ENCODE results near the gene DIS3L.
A peak's percentile ranks its signal among the peaks of the same experiment; 100 is the strongest.
"Not testable (repeated sequence)": the region's sequence is repeated elsewhere in the genome, so short reads cannot be mapped to it uniquely, and the experiment has no call there.

DIS3L gene

DNA sequence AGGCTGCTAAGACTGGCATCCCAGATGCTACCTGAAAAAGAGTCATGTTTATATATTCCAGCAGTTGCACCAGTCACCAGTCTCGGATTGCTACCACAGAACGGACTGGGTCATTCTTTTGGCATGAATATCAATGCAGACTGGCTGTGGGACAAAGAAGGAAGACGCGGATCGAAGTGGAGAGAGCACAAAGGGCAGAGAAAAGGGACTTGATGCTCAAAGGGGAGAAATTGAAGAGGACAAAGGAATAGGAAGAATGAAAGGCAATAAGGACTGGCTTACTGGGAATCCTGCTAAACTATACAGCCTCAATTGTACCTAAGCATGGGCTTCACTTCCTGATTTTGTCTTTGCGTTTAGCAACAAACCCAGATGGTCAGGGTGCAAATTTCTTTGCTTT, 15.3 kb upstream of the DIS3L start:
- no peak for DNase-seq

DNA sequence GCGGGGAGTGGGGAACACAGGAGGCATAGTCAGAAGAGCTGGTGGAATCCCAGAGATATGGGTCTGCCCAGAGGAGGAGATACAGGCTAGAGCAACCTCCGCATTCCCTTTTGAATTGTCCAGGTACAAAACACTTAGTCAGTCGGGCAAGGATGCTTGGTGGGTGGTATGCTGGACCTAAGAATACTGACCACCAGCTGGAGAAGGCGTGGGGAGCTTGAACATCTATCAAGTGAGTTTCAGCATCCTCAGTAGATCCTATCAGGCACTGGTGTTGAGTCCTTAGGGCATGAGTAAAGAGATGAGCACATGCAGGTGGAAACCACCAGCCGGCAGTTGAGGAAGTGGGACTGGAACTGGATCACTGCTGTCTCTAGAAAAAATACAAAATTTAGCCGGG, 14.7 kb upstream of the DIS3L start:
- DNase-seq, result no peak

DNA sequence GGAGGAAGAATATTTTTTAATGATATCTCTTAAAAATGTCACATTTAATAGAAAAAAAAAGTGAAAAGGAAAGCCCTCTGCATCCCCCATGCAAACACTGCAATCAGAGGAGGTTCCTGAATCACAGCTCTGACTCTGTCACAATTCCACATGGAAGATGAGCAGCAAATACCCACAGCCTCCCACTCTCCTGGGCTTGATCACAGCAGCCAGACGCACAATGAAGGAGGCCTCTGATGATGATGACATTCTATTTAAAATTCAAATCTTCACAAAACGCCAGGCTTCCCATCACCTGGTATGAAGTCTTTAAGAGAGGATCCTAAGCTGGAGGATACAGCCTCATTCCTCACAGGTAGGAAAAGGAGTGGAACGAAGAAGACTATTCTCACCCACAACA, 9.1 kb upstream of the DIS3L start:
- DNase-seq, result no peak

DNA sequence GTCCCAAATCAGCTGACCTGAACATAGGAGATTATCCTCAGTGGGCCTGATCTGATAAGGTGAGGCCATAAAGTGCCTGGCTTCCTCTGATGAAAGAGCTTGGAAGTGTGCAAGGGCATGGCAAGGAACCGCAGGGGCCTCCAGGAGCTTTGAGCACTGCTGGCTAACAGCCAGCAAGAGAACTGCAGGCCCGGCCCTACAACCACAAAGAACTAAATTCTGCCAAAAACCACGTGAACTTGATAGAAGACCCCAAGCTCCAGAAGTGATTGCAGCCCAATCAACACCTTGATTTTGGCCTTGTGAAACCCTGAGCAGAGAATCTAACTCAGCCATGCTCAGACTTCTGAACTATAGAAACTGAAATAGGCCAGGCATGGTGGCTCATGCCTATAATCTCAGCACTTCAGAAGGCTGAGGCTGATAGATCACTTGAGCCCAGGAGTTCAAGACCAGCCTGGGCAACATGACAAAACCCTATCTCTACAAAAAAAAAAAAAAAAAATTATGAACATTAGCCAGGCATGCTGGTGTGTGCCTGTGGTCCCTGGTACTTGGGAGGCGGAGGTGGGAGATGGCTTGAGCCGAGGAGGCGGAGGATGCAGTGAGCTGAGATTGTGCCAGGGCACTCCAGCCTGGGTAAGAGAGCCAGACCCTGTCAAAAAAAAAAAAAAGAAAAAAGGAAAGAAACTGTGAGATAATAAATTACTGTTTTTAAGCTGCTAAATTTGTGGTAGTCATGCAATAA, 7.7 kb upstream of the DIS3L start:
- no peak for DNase-seq

DNA sequence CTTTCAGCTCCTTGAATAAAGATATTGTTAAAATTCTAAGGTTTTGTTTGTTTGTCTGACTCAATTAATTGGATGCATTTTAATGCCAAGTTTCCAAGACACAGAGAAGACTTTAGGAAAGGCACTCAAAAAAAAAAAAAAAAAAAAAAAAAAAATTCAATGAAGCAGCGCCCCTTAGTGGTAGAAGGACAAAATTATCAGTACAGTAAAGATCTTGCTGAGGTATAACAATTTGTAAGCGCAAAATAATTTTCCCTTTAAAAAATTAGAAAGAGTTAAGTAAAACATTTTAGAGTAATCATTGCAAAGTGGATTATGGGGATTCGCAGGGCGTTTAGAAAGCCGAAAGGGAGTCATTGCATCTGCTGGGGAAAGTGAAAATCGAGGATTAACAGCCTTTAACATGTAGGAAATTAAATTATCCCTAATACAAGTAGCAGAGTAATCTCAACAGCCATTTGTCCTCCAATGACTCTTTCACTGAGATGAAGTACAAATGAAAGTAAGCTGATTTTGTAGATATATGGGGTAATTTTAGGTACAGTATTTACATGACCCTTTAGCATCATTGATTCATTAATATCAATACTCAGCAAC, 5.8 kb upstream of the DIS3L start:
- no peak for DNase-seq

DNA sequence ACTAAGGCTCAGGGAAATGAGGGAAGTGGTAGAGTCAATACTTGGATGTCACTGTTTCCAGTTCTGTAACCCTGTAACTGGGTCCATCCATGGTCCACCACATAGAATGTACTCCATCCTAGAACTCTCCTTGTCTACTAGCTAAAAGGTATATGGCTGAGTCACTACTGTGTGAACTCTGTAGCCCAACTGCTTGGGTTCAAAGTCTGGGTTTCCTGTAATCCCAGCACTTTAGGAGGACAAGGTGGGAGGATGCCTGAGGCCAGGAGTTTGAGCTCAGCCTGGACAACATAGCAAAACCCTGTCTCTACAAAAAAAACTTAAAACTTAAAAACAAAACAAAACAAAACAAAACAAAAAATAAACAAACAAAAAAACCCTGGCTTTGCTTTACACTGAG, 5.3 kb upstream of the DIS3L start:
- no peak for DNase-seq

DNA sequence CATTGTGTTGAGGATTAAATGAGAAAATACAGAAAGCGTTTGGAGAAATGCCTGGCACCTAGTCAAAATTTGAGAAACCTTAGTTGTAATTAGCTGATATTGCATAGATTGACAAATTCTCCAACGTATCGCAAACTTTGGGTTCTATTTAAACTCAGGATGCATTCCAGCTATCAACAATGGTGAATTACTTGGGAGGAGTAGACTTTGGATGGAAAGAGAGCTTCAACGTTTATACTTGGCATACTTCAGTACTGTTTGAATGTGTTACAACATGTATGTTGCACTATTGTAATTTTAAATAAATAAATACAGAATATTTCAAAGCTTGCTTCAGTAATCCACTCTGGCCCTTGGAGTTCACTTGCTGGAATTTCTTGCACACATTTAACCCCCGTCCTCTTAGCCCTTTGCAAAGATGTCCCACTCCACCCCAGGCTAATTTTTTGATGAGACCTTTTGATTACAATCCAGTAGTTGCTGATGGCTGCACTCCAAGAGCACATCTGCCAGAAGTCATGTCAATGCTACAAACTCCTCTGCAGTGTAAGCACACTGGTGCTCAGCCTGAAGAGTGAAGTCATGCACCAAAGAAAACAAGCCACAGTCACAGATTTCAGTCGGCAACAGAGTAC, 4.7 kb upstream of the DIS3L start:
- DNase-seq, result no peak

DNA sequence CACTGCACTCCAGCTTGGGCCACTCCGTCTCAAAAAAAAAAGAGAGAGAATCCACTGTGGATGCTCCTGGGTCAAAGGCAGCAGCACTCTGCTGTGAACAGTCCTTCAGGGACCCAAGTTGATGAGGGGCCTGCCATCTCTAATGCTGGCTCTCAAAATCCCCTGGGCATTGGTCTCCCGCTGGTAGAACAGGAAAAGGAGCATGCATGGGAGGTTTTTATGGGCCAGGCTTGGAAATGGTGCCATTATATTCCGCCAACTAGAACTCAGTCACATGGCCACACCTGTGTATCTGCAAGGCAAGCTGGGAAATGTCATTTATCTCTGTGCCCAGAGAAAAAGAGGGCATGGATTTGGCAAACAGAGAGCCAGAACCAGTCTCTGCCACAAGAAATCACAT, 3.4 kb upstream of the DIS3L start:
- no peak for DNase-seq

DNA sequence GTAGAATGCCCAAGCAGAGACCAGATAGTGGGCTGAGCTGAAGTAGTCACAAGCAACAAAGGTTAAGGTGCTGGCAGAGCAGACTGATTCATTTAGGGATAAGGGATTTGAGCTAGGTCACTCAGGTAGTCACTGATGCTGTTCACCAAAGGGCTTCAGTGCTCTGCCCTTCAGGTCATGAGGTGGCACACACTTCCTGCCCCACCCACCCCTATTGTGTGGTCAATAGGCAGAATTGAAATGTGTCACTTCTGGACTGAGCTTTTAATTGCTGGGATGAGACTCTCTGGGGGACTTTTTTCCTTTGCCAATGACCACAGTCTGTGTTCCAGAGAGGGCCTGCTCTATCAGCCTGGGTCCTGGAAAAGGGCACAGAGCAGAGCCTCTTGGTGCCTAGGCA, 2.9 kb upstream of the DIS3L start:
- no peak for DNase-seq

DNA sequence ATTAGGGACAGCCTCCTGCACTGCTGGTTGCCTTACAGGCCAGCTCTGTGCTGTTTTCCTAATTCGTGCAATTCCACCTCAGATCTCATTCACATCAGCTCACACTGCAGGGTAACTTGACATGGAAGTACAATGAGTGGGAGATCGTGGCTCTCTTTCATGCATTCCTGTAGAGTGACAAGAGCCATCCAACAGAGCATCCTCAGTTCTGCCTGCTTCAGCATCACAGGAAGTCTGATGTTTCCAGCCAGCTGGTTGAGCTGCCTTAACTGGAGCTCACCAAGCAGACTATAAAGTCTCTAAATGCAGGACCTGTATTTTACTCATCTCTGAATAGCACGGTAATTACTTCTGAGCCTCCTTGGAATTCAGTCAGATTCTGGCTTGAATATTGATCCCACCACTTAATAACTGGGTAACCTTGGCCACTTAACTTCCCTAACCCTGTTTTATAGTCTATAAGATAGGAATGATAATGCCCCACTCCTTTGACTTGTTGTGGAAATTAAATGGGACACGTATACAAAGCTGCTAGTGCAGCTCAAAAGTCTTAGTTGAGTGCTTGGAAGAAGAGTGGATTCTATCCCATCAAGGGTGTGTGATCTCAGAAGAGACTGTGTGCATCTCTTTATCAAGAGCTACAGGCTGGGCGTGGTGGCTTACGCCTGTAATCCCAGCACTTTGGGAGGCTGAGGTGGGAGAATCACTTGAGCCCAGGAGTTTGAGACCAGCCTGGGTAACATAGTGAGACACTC, 1.4 kb upstream of the DIS3L start:
- DNase-seq, result peak; percentile 60

DNA sequence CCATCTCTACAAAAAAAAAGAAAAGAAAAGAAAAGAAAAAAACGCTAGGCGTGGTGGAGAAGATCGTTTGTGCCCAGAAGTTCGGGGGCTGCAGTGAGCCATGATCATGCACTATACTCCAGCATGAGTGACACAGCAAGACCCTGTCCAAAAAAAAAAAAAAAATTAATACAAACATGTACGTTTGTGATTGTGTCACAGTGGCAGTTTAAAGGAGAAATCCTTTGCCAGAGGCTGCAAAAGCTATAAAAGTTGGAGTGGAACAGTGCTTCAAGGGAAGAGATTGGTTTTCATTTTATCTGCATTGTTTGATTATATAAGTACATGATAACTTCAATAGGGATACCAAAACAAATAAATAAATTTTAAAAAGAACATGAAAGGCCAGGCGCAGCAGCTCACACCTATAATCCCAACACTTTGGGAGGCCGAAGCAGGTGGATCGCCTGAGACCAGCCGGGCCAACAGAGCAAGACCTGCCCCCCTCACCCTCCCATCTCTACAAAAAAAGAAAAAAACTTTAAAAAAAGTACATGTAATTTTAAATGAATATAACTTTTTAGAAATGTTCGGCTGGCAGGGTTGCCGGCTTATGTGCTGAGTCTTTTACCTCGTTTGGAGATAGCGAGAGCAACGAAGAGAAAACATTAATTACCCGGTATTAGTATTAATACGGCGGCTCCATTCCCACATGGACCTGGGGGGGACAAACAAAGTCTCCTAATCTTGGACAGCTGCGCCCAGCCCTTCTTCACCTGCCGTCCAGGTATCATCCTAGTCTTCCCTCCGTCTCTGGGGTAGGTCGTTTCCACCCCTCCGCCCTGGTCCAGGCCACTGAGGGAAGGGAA, 573 bp upstream of the DIS3L start:
- no peak for DNase-seq

DNA sequence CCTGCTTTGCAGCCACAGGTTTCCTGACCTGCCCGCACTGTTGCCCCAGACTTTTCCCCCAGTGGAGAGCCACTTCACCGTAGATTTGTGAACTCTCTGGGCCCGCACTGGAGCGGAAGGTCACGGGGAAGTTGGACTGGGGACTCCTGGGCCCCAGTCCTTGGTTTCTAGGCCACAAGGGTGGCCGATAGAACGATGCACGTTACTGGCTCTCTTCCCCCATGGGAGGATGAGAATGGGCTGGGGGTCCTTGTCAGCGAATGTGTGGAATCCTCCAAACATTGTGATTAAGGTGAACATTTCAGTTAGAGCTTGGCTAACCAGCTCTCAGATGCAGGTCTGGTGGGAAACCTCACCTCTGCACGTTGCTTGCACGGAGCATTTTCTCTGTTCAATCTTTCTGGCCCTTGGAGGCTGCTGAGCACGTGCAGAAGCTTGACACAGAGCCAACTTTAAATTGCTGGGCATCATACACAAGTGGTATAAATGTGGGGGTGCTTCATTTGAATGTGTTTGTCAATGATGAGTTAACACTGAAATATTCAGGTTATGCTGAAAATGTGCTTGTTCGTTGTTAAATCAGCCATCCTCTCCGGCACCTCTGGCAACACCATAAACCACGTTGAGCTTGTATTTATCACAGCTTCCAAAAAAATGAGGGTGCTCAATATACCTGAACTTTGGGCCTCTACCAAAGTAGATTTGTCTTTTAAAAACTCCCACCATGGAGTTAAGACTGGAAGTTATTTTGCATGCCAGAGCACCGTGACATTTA, 976 bp downstream of the DIS3L start:
- peak; percentile 61 for DNase-seq

DNA sequence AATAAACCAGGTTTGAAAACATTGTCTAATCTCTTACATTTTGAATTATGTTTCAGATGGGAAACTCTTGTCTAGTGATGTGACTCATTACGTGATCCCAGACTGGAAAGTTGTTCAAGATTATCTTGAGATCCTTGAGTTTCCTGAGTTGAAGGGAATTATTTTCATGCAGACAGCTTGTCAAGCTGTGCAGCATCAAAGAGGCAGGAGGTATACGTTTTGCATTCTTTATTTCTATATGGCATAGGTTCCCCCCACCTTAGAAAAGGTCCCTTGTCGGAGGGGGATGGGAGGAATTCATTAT, 1.5 kb downstream of the DIS3L start:
- no peak for DNase-seq

DNA sequence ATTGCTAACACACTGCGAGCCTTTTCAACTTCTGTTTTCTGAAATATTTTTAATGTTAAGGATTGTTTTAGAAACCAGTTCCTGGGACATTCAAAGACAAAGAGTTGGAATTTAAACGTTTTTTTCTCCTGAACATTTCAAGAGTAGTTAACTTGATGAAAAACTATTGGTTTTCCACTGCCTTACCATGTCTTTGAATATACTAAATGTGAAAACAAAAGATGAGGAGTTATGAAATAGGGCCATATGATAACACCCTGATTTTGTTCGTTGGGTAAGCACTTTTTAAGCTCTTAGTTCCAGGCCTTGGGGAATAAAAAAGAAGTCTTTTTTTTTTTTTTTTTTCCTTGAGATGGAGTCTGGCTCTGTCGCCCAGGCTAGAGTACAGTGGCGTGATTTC, 2.8 kb downstream of the DIS3L start:
- DNase-seq, result no peak

DNA sequence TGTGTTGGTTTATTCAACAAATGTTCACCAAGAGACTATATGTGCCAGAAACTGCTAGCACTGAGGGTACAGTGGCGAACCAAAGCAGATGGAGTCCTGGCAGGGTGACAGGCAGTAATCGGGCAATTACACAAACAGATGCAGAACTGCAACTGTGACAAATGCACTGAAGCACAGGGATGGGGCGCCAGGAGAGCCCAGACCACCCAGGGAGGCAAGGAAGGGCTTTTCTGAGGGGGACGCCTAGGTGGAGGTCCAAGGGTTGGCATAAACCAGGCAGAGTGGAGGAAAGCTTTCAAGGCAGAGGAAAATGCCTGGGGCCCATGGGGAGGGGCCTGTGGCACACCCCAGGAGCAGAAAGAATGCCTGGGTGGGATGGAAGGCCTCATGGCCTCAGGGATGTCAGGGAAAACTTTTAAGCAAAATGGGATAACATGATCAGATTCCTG, 5.5 kb downstream of the DIS3L start:
- DNase-seq, result peak; percentile 59

DNA sequence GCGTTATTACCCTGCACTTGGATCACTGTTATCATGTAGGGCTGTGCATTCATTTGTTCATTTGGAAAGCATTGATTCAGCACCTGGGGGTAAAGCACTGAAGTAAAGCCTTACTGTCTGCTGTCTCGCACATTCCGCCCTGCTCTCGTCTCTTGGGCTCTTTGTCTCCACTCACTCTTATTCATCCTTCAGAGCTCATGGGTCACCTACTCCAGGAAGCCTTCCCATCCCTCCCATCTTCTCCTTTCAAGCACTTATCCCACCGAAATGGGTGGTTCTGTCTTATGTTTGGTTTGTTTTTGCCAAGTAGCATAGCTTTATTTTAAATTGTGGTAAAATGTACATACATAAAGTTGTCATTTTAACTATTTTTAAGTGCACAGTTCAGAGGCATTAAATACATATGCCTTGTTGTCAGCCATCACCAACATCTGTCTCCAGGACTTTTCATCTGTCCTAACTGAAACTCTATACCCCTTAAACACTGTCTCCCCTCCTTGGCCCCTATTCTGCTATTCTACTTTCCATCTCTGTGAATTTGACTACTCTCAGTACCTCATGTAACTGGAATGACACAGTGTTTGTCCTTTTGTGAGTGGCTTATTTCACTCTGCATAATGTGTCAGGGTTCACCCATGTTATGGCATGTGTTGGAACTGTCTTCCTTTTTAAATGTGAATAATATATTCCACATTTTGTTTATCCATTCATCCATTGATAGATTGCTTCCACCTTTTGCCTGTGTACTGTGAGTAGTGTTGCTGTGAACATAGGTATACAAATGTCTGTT, 9.3 kb downstream of the DIS3L start:
- no peak for DNase-seq

DNA sequence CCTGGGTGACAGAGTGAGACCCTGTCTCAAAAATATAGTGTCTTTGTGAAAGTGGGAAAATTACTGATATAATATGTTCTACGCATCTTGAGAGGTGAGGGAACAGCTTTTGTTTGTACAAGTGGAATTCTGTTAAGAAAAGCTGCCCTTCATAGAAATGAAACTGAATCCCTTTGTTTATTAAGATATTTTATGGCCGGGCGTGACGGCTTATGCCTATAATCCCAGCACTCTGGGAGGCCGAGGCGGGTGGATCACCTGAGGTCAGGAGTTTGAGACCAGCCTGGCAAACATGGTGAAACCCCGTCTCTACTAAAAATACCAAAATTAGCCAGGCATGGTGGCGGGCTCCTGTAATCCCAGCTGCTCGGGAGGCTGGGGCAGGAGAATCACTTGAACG, 11.1 kb downstream of the DIS3L start:
- not testable (repeated sequence) for DNase-seq

DNA sequence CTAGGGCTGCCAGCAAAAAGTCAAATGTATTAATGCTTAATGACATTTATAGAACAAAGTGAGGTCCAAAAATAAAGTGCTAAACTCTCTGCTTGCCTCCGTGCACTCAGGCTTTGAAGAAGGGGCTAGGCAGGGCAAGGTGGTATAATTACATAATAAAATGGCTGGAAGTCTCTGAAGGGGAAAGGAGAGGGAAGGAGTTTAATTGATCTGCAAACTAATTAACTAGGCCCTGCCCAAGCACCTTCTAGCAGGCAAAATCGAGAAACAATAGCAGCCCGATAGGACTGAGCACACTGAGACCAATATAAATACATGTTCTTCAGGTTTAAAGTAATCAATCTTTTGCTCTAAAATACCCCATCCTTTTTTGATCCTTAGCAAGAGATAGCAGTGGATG, 13.0 kb downstream of the DIS3L start:
- no peak for DNase-seq

DNA sequence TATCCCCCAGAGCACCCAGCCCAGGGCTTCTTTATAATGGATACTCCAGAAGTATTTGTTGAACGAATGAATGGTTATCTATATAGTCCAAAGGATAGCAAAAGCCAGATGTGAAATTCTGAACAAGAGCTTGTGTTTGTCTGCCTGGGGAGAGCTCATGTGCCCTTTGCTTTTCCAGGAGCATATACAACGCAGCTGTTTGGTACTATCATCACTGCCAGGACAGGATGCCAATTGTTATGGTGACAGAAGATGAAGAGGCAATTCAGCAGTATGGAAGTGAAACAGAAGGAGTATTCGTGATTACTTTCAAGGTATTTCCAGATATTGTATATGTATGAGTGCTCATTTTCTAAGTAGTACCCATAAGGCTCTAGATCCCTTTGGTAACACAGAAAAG, 15.2 kb downstream of the DIS3L start:
- no peak for DNase-seq

DNA sequence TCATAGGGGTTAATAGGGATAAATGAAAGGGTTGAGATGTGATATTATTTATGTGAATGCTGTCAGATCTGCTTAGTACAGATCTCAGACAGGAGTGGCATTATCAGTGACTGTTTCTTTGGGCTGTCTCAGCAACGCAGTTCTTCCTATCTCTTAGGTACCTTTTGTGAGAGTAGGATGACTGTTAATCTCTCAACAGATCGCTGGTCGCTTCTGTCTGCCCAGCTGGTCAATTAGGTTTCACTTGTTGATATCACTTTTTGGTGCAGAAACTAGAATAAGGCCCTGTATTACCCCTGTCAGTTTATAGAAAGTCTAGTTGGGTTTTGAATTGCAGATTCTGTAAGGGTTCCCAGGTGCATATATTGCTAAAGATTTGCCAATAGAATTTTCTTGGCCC, 16.5 kb downstream of the DIS3L start:
- DNase-seq, result no peak

DNA sequence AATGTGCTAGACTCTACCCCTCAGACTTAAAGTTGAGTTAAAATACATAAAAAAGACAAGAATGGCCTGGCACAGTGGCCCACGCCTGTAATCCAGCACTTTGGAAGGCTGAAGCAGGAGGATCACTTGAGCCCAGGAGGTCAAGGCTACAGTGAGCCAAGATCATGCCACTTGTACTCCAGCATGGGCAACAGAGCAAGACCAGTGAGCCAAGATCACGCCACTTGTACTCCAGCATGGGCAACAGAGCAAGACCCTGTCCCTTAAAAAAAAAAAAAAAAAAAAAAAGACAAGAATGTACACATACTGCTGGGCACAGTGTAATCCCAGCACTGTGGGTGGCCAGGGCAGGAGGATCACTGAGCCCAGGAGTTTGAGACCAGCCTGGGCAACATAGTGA, 17.4 kb downstream of the DIS3L start:
- DNase-seq, result no peak

All from islet precursor cell (in vitro differentiated cells).